Vagina (tissue), 2 donors: ENCODE measurements around the gene TMPRSS5. TPM values are rescaled to one million over a fixed set of nuclear protein-coding genes. Genes with fewer than 3 reads are reported as not detected.
"Not testable (repeated sequence)": the region's sequence is repeated elsewhere in the genome, so short reads cannot be mapped to it uniquely, and the experiment has no call there.

Experiments
- DNase-seq, 2 donors: peaks; one replicate each; pipeline ENCODE4 v3.0.0-alpha.2; 2017; ENCODE audit errors: extremely low spot score in 2 of 2
- H3K27ac ChIP-seq: fragments of 200-600 bp; sonication (generic); one replicate; pipeline ENCODE4 v1.5.1; 2019
- H3K27me3 ChIP-seq: fragments of 200-600 bp; sonication (generic); one replicate; pipeline ENCODE4 v1.5.1; 2019
- H3K36me3 ChIP-seq, 2 donors: fragments of 200-600 bp; sonication (generic); one replicate each; pipeline ENCODE4 v1.5.1; 2017 to 2019
- H3K4me1 ChIP-seq: fragments of 200-600 bp; sonication (generic); one replicate; pipeline ENCODE4 v1.5.1; 2019
- H3K4me3 ChIP-seq, 2 donors: fragments of 200-600 bp; sonication (generic); 1 replicate in 1 of 2; 2 replicates in 1 of 2; pipeline ENCODE4 v1.5.1; 2016 to 2019
- H3K9me3 ChIP-seq: fragments of 200-600 bp; sonication (generic); one replicate; pipeline ENCODE4 v1.5.1; 2019
- POLR2A ChIP-seq, 2 donors: fragments of 450-650 bp; IDR thresholded peaks; one replicate each; pipeline ENCODE4 v1.6.1; 2017; ENCODE audit warnings: antibody characterized with exemption in 2 of 2, mild to moderate bottlenecking in 2 of 2, moderate library complexity in 2 of 2
- POLR2AphosphoS5 ChIP-seq, 2 donors: sonication (generic); formaldehyde crosslinking; IDR thresholded peaks; one replicate each; pipeline ENCODE4 v1.9.0; 2017; ENCODE audit warnings: antibody characterized with exemption in 2 of 2, mild to moderate bottlenecking in 2 of 2, low read depth in 1 of 2; ENCODE audit not compliant: insufficient read depth in 1 of 2
- intact Hi-C: fragments of 100-400 bp; cut with DNase I; formaldehyde crosslinking; loops from one replicate; pipeline ENCODE4 v1.15.1; 2023
- total RNA-seq: library from RNA; depleted of rRNA; stranded (reverse); fragments of >200 nt; gene quantifications from one replicate; pipeline ENCODE4 v1.2.3, GENCODE V29; 2016
- TF ChIP-seq, protein P1 (sequence below), 3 experiments: fragments of 450-650 bp in 2 of 3; fragments of 200-600 bp in 1 of 3; sonication (generic) in 1 of 3; IDR thresholded peaks; one replicate each; pipeline ENCODE4 v1.5.1; 2017 to 2019; ENCODE audit warnings: antibody characterized with exemption in 3 of 3, mild to moderate bottlenecking in 2 of 3, moderate library complexity in 2 of 3

Gene TMPRSS5
- total RNA-seq, 1 donor from 2014 or later = not detected

DNA sequence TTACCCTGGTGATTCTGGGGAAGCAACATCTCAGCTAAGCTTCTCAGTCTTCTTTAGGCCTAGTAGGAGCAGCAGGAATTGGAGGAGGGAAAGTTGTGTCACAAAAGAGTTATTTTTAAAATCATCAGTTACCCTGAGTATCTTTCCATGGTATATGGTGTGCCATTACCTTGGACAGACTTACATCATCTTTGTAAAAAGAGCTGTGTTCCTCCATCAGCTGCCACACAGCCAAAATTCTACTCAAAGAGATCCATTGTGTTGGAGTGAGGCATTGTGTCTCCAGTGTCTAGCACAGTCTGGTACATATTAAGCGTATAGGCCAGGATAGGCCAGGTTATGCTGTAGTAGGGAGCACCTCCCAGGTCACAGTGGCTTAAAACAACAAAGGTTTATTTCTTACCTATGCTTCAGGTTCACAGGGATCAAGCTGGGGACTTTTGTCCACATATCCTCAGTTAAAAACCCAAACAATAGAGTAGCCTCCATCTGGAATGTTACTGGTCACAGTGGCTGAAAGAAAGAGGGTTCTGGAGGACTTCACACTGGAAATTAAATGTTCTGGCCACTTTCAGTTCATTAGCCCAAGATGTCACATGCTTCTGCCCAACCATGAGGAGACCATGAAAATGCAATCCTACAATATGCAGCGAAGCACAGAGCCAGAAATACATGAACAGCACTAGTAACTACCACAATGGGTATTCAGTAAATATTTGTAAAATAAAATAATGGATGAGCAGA lies 9.9 kb upstream of the TMPRSS5 start:
- Histone ChIP-seq H3K36me3 (peaks cover 0 to 7% of the 10 kb centered on the region in 2 donors), H3K9me3 (no peaks in the 10 kb centered on the region), H3K27ac (no peak overlapping the region), H3K27me3 (no peaks in the 10 kb centered on the region), H3K4me1 (no peaks in the 10 kb centered on the region), H3K4me3 (no peak overlapping the region)
- TF ChIP-seq, protein P1, sequence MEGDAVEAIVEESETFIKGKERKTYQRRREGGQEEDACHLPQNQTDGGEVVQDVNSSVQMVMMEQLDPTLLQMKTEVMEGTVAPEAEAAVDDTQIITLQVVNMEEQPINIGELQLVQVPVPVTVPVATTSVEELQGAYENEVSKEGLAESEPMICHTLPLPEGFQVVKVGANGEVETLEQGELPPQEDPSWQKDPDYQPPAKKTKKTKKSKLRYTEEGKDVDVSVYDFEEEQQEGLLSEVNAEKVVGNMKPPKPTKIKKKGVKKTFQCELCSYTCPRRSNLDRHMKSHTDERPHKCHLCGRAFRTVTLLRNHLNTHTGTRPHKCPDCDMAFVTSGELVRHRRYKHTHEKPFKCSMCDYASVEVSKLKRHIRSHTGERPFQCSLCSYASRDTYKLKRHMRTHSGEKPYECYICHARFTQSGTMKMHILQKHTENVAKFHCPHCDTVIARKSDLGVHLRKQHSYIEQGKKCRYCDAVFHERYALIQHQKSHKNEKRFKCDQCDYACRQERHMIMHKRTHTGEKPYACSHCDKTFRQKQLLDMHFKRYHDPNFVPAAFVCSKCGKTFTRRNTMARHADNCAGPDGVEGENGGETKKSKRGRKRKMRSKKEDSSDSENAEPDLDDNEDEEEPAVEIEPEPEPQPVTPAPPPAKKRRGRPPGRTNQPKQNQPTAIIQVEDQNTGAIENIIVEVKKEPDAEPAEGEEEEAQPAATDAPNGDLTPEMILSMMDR (IDR thresholded peaks at IDR 0.05) = no peak
- TF ChIP-seq POLR2A (IDR thresholded peaks at IDR 0.05) (no peak), POLR2AphosphoS5 (IDR thresholded peaks at IDR 0.05; ENCODE audit: insufficient read depth in 1 of 2, low read depth in 1 of 2) (no peak)
- DNase-seq = no peak
- intact Hi-C loops = no loop called here

DNA sequence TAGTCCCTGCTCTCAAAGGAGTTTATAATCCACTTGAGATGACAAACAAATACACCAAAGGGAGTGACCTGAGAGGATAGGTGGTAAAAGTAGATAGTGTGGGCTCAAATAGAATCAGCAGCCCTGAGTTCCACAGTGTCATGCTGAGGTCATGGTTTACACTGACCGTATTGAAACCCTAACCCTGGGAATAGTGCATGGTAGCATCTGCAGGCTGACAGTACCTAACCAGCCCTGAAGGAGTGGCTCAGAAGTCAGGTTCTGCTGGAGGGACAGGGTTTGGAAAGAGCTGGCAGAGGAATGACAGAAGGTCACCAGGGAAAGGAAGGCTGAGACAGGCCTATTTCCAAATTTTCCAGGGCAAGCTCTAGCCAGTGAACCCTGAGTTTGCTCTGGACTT lies 9.2 kb upstream of the TMPRSS5 start:
- Histone ChIP-seq H3K4me3 (no peak overlapping the region), H3K27ac (no peak overlapping the region), H3K9me3 (no peaks in the 10 kb centered on the region), H3K36me3 (peaks cover 0 to 7% of the 10 kb centered on the region in 2 donors), H3K27me3 (no peaks in the 10 kb centered on the region), H3K4me1 (no peaks in the 10 kb centered on the region)
- TF ChIP-seq POLR2AphosphoS5 (IDR thresholded peaks at IDR 0.05; ENCODE audit: insufficient read depth in 1 of 2, low read depth in 1 of 2) = no peak
- TF ChIP-seq, protein P1 (IDR thresholded peaks at IDR 0.05) = no peak
- TF ChIP-seq POLR2A (IDR thresholded peaks at IDR 0.05) = no peak
- DNase-seq = no peak
- intact Hi-C loops = no loop called here

GRCh38 chr11:113710989-113711388 lies 4.9 kb upstream of the TMPRSS5 start:
- intact Hi-C loops = no loop called here

GRCh38 chr11:113703551-113703950 lies 2.6 kb downstream of the TMPRSS5 start:
- H3K36me3 ChIP-seq, H3K4me3 ChIP-seq, H3K9me3 ChIP-seq, H3K4me1 ChIP-seq, DNase-seq, intact Hi-C loops, H3K27ac ChIP-seq, H3K27me3 ChIP-seq: not testable (repeated sequence)

More at GRCh38 chr11:113710989-113711388, 4.9 kb upstream of the TMPRSS5 start:
- no peak for DNase-seq
- Histone ChIP-seq H3K9me3 (no peaks in the 10 kb centered on the region), H3K27ac (no peak overlapping the region), H3K4me3 (no peak overlapping the region), H3K36me3 (peaks cover 0 to 6% of the 10 kb centered on the region in 2 donors), H3K4me1 (no peaks in the 10 kb centered on the region), H3K27me3 (no peaks in the 10 kb centered on the region)
- no peak for TF ChIP-seq POLR2AphosphoS5 (IDR thresholded peaks at IDR 0.05; ENCODE audit: insufficient read depth in 1 of 2, low read depth in 1 of 2)
- TF ChIP-seq, protein P1 (IDR thresholded peaks at IDR 0.05) = no peak
- TF ChIP-seq POLR2A (IDR thresholded peaks at IDR 0.05) = no peak

GRCh38 chr11:113701491-113701890 lies 4.6 kb downstream of the TMPRSS5 start:
- Histone ChIP-seq H3K27me3 (no peaks in the 10 kb centered on the region), H3K36me3 (no peaks in the 10 kb centered on the region), H3K4me3 (no peak overlapping the region), H3K9me3 (no peaks in the 10 kb centered on the region), H3K4me1 (no peaks in the 10 kb centered on the region), H3K27ac (no peak overlapping the region)
- no peak for TF ChIP-seq POLR2A (IDR thresholded peaks at IDR 0.05)
- TF ChIP-seq POLR2AphosphoS5 (IDR thresholded peaks at IDR 0.05; ENCODE audit: insufficient read depth in 1 of 2, low read depth in 1 of 2) = no peak
- TF ChIP-seq, protein P1 (IDR thresholded peaks at IDR 0.05) = no peak
- intact Hi-C loops = no loop called here
- DNase-seq = no peak
